ENCODE results near the gene DIP2C.

The DIP2C gene

DNA sequence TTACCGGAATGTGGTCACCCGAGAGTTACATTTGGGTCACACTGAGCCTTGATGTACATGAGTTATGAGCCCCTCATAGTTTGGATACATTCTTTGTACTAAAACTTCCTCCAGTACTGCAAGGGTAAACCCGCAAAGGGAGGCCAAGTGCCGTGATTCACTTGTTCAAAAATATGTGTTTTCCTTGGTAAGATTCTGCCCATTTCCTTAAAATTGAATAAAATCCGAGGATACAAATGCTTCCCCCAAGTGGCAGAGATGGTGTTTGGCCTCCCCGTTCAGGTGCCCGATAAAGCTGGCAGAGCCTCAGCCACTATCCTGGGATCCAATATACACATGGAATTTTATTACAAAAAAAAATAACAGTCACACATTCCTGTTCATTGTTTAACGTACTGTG, 268.3 kb downstream of the DIP2C start:
- H3K36me3 ChIP-seq (ENCODE audit: control insufficient read depth, insufficient read depth, low read length), result no peaks in the 10 kb centered on the region
- H3K4me3 ChIP-seq (replicated peaks; ENCODE audit: low read depth, low read length), result no peak overlapping the region
- TF ChIP-seq, protein P1, sequence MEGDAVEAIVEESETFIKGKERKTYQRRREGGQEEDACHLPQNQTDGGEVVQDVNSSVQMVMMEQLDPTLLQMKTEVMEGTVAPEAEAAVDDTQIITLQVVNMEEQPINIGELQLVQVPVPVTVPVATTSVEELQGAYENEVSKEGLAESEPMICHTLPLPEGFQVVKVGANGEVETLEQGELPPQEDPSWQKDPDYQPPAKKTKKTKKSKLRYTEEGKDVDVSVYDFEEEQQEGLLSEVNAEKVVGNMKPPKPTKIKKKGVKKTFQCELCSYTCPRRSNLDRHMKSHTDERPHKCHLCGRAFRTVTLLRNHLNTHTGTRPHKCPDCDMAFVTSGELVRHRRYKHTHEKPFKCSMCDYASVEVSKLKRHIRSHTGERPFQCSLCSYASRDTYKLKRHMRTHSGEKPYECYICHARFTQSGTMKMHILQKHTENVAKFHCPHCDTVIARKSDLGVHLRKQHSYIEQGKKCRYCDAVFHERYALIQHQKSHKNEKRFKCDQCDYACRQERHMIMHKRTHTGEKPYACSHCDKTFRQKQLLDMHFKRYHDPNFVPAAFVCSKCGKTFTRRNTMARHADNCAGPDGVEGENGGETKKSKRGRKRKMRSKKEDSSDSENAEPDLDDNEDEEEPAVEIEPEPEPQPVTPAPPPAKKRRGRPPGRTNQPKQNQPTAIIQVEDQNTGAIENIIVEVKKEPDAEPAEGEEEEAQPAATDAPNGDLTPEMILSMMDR (IDR thresholded peaks at IDR 0.05; ENCODE audit: insufficient read depth, low read length, poor library complexity, severe bottlenecking), result no peak
- H3K27me3 ChIP-seq (replicated peaks; ENCODE audit: control insufficient read depth, insufficient read depth, low read length), result no peaks in the 10 kb centered on the region
- DNase-seq (ENCODE audit: extremely low read depth, insufficient read length), result no peak

DNA sequence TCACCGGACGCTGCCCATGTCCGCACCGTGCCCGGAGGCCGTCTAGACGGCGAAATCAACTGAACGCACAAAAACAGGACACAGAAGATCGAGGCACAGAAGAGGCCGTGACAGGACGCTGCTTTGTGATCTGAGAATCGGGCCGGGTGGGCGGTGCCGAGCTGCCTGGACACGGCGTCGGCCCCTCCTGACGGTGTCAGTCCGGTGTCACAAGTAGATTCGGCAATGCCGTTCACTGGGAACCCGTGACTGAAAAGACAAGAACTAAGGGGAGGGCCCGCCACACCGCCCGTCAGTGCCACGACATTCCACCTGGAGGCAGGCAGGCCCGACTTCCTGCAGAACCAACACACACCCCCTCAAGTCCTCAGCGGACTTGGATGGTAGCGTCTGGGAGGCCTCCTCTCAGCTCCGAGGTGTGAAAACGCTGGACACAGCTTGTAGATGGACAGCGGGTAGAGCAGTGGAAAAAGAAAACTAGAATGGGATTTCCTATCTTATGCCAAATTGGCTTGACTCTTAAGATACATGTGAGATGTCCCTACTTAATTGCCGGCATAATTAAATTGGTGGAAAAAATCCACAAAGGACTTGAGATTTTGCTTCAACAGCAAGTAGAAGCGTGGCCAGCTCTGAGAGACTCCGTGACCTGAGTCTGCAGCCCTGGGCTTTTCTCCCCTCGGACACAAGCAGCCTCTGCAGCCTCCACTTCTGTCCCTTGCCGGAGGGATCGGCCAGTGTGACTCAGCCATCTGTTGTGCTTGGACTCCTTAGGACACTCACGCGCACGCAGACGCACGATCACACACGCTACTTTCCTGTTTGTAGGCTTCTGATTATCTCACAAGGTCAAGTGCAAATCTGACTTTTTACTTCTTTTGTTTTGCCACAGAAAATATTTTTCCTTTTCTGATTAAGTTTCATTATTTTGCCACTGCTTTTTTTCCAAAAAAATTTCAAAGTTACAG, 269.0 kb downstream of the DIP2C start:
- H3K36me3 ChIP-seq (ENCODE audit: control insufficient read depth, insufficient read depth, low read length), result no peaks in the 10 kb centered on the region
- no peak overlapping the region for H3K4me3 ChIP-seq (replicated peaks; ENCODE audit: low read depth, low read length)
- H3K27me3 ChIP-seq (replicated peaks; ENCODE audit: control insufficient read depth, insufficient read depth, low read length), result no peaks in the 10 kb centered on the region
- TF ChIP-seq, protein P1 (IDR thresholded peaks at IDR 0.05; ENCODE audit: insufficient read depth, low read length, poor library complexity, severe bottlenecking), result no peak
- no peak for DNase-seq (ENCODE audit: extremely low read depth, insufficient read length)

DNA sequence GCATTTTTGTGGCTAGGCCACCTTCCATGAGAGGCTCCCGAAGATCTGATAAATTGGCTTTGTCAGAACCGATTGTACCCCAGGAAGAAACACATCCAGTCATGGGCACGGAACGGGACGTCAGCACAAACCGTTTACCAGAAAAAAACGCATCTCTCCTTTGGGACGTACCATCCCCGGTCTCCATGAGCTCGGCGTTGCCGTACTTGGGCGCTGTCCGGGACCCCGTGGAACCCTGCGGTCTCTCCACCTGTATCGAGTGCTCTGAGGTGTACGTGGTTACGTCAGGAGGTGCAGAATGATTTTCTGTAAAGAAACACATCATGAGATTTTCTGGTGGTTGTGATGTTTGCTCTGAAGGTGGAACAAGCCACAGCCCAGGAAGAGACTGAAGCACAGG, 270.6 kb downstream of the DIP2C start:
- Histone ChIP-seq H3K36me3 (ENCODE audit: control insufficient read depth, insufficient read depth, low read length) (no peaks in the 10 kb centered on the region), H3K27me3 (replicated peaks; ENCODE audit: control insufficient read depth, insufficient read depth, low read length) (no peaks in the 10 kb centered on the region), H3K4me3 (replicated peaks; ENCODE audit: low read depth, low read length) (no peak overlapping the region)
- TF ChIP-seq, protein P1 (IDR thresholded peaks at IDR 0.05; ENCODE audit: insufficient read depth, low read length, poor library complexity, severe bottlenecking), result no peak
- no peak for DNase-seq (ENCODE audit: extremely low read depth, insufficient read length)

DNA sequence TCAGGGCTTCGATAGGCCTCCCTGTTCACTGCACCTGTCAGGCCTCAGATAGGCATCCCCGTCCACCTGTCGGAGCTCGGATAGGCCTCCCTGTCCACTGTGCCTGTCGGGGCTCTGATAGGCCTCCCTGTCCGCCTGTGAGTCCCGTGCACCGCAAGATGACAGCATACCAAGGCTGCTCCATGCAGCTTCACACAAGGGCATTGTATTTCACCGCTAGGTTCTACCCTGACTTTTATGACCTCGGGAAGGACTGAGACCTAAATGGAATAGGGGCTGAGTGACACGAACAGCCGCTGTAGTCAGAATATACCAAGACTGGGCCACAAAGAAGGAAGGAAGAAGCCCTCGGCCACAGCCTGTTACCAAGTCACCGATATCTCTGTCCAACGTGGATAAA, 271.2 kb downstream of the DIP2C start:
- H3K36me3 ChIP-seq (ENCODE audit: control insufficient read depth, insufficient read depth, low read length), result no peaks in the 10 kb centered on the region
- no peak for DNase-seq (ENCODE audit: extremely low read depth, insufficient read length)
- H3K4me3 ChIP-seq (replicated peaks; ENCODE audit: low read depth, low read length), result no peak overlapping the region
- TF ChIP-seq, protein P1 (IDR thresholded peaks at IDR 0.05; ENCODE audit: insufficient read depth, low read length, poor library complexity, severe bottlenecking), result no peak
- no peaks in the 10 kb centered on the region for H3K27me3 ChIP-seq (replicated peaks; ENCODE audit: control insufficient read depth, insufficient read depth, low read length)

DNA sequence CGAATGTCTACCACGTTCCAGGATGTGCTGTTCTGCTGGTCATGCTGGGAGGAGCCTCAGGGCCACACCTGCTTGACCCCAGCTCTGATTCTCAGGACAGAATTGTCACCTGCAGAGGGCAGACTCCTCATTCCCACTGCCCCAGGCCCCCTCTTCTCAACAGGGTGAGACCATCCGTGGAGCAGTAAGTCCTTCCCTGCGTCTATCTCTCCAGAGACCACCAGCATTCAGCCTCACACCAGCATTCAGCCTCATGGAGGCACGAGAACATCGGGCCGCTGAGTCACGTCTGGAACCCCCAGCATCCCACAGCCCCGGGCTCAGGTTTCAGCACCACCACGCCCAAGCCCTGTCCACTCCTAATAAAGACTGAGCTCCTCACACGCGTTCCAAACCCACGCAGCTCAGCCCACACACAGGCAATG, 273.4 kb downstream of the DIP2C start:
- Histone ChIP-seq H3K27me3 (replicated peaks; ENCODE audit: control insufficient read depth, insufficient read depth, low read length) (no peaks in the 10 kb centered on the region), H3K4me3 (replicated peaks; ENCODE audit: low read depth, low read length) (no peak overlapping the region), H3K36me3 (ENCODE audit: control insufficient read depth, insufficient read depth, low read length) (no peaks in the 10 kb centered on the region)
- TF ChIP-seq, protein P1 (IDR thresholded peaks at IDR 0.05; ENCODE audit: insufficient read depth, low read length, poor library complexity, severe bottlenecking), result peak; percentile 7
- no peak for DNase-seq (ENCODE audit: extremely low read depth, insufficient read length)
